Measurements from ENCODE around the gene RAPGEF4.

GRCh38 chr2:172845028-172845630 lies 109.5 kb downstream of the RAPGEF4 start:
- TF ChIP-seq POLR2AphosphoS5 (IDR thresholded peaks at IDR 0.05; ENCODE audit: borderline replicate concordance, low read depth, low read length) = no peak
- no peak for TF ChIP-seq EZH2 (IDR thresholded peaks at IDR 0.05)
- TF ChIP-seq FOXP2 (optimal IDR thresholded peaks at IDR 0.05; ENCODE audit: control extremely low read depth, extremely low read length, insufficient read depth) = no peak

All from SK-N-MC (cell line).